GM12878 (cell line): ENCODE data around the gene IRGQ. TPM values are rescaled to one million over a fixed set of nuclear protein-coding genes. Genes with fewer than 3 reads are reported as not detected.

Experiments
- CBFB ChIP-seq: IDR thresholded peaks from 2 replicates; pipeline ENCODE4 v1.6.1; 2016; ENCODE audit warnings: antibody characterized with exemption, low read depth
- PRDM15 ChIP-seq: fragments of 450-650 bp; formaldehyde crosslinking; IDR thresholded peaks from 2 replicates; pipeline ENCODE4 v1.4.0; 2020; ENCODE audit warnings: mild to moderate bottlenecking, moderate library complexity
- RB1 ChIP-seq: fragments of 450-650 bp; formaldehyde crosslinking; IDR thresholded peaks from 2 replicates; pipeline ENCODE4 v1.6.1; 2017; ENCODE audit warnings: mild to moderate bottlenecking, borderline replicate concordance
- ZBTB40 ChIP-seq: fragments of 450-650 bp; IDR thresholded peaks from 2 replicates; pipeline ENCODE4 v1.6.1; 2016; ENCODE audit warnings: mild to moderate bottlenecking, moderate library complexity, borderline replicate concordance
- polyA plus RNA-seq, 11 experiments: library from polyadenylated mRNA; depleted of rRNA in 4 of 11; unstranded in 6 of 11; stranded (reverse) in 5 of 11; fragments of >200 nt; fragmentation: Nextera tagmentation in 4 of 11; fragmentation: Illumina TruSeq in 1 of 11; extraction: Ambion mirVana in 4 of 11; extraction: Trizol in 1 of 11; gene quantifications; 1 replicate in 1 of 11; 2 replicates in 10 of 11; pipeline versions ENCODE4 v1.2.1 to v1.2.3, GENCODE V29; 2011 to 2016; ENCODE audit warnings: inconsistent platforms in 2 of 11, missing spikeins in 2 of 11, low read depth in 1 of 11
- total RNA-seq, 4 experiments: library from RNA; depleted of rRNA in 3 of 4; stranded (reverse); fragments of >200 nt in 3 of 4; fragmentation: Illumina TruSeq in 1 of 4; extraction: Trizol in 1 of 4; gene quantifications; 2 replicates each; pipeline versions ENCODE4 v1.2.1 to v1.2.3, GENCODE V29; 2013 to 2021
- TF ChIP-seq, protein P1 (sequence below): fragments of 150-350 bp; IDR thresholded peaks from 2 replicates; pipeline ENCODE4 v1.6.1; 2016; ENCODE audit warnings: low read depth, low read length

Gene IRGQ
- total and polyA plus RNA-seq, 10 of the 15 experiments (the other 5 are each of a cell fraction or from before 2014, with no cell fraction given) = 3.3 to 20.8 (median 9.0) TPM

DNA sequence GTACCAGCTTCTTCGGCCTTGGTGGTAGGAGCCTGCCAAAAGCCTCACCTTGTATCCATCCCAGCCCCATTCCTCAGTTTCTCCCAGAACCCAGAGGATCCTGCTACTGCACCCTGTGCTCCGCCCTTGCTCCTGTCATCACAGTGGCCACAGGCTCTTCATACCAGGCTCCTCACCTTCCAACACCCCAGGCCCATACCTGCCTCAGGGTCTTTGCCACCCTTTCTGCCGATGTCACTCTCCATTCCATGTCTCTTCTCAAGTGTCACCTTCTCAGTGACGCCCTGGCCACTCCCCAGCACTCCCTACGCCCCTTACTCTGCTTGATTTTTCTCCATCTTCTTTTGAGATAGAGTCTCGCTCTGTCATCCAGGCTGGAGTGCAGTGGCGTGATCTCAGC, 13.9 kb upstream of the IRGQ start (continued):
- TF ChIP-seq ZBTB40 (no peak), PRDM15 (no peak), RB1 (no peak), CBFB (no peak)
- TF ChIP-seq, protein P1, sequence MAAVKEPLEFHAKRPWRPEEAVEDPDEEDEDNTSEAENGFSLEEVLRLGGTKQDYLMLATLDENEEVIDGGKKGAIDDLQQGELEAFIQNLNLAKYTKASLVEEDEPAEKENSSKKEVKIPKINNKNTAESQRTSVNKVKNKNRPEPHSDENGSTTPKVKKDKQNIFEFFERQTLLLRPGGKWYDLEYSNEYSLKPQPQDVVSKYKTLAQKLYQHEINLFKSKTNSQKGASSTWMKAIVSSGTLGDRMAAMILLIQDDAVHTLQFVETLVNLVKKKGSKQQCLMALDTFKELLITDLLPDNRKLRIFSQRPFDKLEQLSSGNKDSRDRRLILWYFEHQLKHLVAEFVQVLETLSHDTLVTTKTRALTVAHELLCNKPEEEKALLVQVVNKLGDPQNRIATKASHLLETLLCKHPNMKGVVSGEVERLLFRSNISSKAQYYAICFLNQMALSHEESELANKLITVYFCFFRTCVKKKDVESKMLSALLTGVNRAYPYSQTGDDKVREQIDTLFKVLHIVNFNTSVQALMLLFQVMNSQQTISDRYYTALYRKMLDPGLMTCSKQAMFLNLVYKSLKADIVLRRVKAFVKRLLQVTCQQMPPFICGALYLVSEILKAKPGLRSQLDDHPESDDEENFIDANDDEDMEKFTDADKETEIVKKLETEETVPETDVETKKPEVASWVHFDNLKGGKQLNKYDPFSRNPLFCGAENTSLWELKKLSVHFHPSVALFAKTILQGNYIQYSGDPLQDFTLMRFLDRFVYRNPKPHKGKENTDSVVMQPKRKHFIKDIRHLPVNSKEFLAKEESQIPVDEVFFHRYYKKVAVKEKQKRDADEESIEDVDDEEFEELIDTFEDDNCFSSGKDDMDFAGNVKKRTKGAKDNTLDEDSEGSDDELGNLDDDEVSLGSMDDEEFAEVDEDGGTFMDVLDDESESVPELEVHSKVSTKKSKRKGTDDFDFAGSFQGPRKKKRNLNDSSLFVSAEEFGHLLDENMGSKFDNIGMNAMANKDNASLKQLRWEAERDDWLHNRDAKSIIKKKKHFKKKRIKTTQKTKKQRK = no peak
